ENCODE measurements around the gene GSC.

Gene GSC

GRCh38 chr14:94771906-94772490, 2.1 kb upstream of the GSC start:
- Histone ChIP-seq H3K36me3 (ENCODE audit: insufficient read depth, low read length) (no peaks in the 10 kb centered on the region), H3K4me1 (ENCODE audit: control insufficient read depth, insufficient read depth, low read length, unreplicated experiment) (peaks cover 17% of the 10 kb centered on the region), H3K27me3 (ENCODE audit: insufficient read depth, low read length) (peaks cover 42% of the 10 kb centered on the region), H2AFZ (ENCODE audit: low read length, unreplicated experiment) (no peak overlapping the region), H3K79me2 (ENCODE audit: control insufficient read depth, insufficient read depth, low read length, unreplicated experiment) (no peaks in the 10 kb centered on the region), H3K27ac (ENCODE audit: low read depth, low read length) (no peak overlapping the region), H3K4me3 (ENCODE audit: low read depth, low read length) (no peak overlapping the region)

- Histone ChIP-seq H3K36me3 (ENCODE audit: insufficient read depth, low read length) (no peaks in the 10 kb centered on the region), H2AFZ (ENCODE audit: low read length, unreplicated experiment) (peak overlapping the region; percentile 95), H3K4me3 (ENCODE audit: low read depth, low read length) (peak overlapping the region; percentile 83), H3K27ac (ENCODE audit: low read depth, low read length) (no peak overlapping the region), H3K4me1 (ENCODE audit: control insufficient read depth, insufficient read depth, low read length, unreplicated experiment) (peaks cover 17% of the 10 kb centered on the region), H3K79me2 (ENCODE audit: control insufficient read depth, insufficient read depth, low read length, unreplicated experiment) (no peaks in the 10 kb centered on the region), H3K27me3 (ENCODE audit: insufficient read depth, low read length) (peaks cover 42% of the 10 kb centered on the region)
These were observed 1.4 kb upstream of the GSC start for GRCh38 chr14:94771158-94771905.

- H3K4me3 ChIP-seq (ENCODE audit: low read depth, low read length), result peak overlapping the region; percentile 83
- H3K27me3 ChIP-seq (ENCODE audit: insufficient read depth, low read length), result peaks cover 42% of the 10 kb centered on the region
- no peak overlapping the region for H3K27ac ChIP-seq (ENCODE audit: low read depth, low read length)
- peak overlapping the region; percentile 95 for H2AFZ ChIP-seq (ENCODE audit: low read length, unreplicated experiment)
- H3K36me3 ChIP-seq (ENCODE audit: insufficient read depth, low read length), result no peaks in the 10 kb centered on the region
- no peaks in the 10 kb centered on the region for H3K79me2 ChIP-seq (ENCODE audit: control insufficient read depth, insufficient read depth, low read length, unreplicated experiment)
- H3K4me1 ChIP-seq (ENCODE audit: control insufficient read depth, insufficient read depth, low read length, unreplicated experiment), result peaks cover 12% of the 10 kb centered on the region
These were observed 873 bp upstream of the GSC start for GRCh38 chr14:94770815-94771157.

GRCh38 chr14:94770251-94770749, 387 bp upstream of the GSC start:
- peak overlapping the region; percentile 39; the same call in 1 of the 2 replicates for H3K27ac ChIP-seq (ENCODE audit: low read depth, low read length)
- H3K27me3 ChIP-seq (ENCODE audit: insufficient read depth, low read length), result peaks cover 41% of the 10 kb centered on the region
- no peaks in the 10 kb centered on the region for H3K79me2 ChIP-seq (ENCODE audit: control insufficient read depth, insufficient read depth, low read length, unreplicated experiment)
- peak overlapping the region; percentile 83 for H3K4me3 ChIP-seq (ENCODE audit: low read depth, low read length)
- no peaks in the 10 kb centered on the region for H3K36me3 ChIP-seq (ENCODE audit: insufficient read depth, low read length)
- H2AFZ ChIP-seq (ENCODE audit: low read length, unreplicated experiment), result peak overlapping the region; percentile 95
- peaks cover 7% of the 10 kb centered on the region for H3K4me1 ChIP-seq (ENCODE audit: control insufficient read depth, insufficient read depth, low read length, unreplicated experiment)

GRCh38 chr14:94768521-94769390, 1.2 kb downstream of the GSC start:
- H3K27me3 ChIP-seq (ENCODE audit: insufficient read depth, low read length), result peaks cover 29% of the 10 kb centered on the region
- H3K79me2 ChIP-seq (ENCODE audit: control insufficient read depth, insufficient read depth, low read length, unreplicated experiment), result no peaks in the 10 kb centered on the region
- H3K4me3 ChIP-seq (ENCODE audit: low read depth, low read length), result peak overlapping the region; percentile 83
- H2AFZ ChIP-seq (ENCODE audit: low read length, unreplicated experiment), result peak overlapping the region; percentile 77
- peaks cover 5% of the 10 kb centered on the region for H3K4me1 ChIP-seq (ENCODE audit: control insufficient read depth, insufficient read depth, low read length, unreplicated experiment)
- no peak overlapping the region for H3K27ac ChIP-seq (ENCODE audit: low read depth, low read length)
- H3K36me3 ChIP-seq (ENCODE audit: insufficient read depth, low read length), result no peaks in the 10 kb centered on the region

GRCh38 chr14:94768141-94768520, 1.8 kb downstream of the GSC start:
- H3K27me3 ChIP-seq (ENCODE audit: insufficient read depth, low read length), result peaks cover 23% of the 10 kb centered on the region

GRCh38 chr14:94767321-94767878, 2.5 kb downstream of the GSC start:
- Histone ChIP-seq H3K79me2 (ENCODE audit: control insufficient read depth, insufficient read depth, low read length, unreplicated experiment) (no peaks in the 10 kb centered on the region), H3K27me3 (ENCODE audit: insufficient read depth, low read length) (peaks cover 16% of the 10 kb centered on the region), H3K4me1 (ENCODE audit: control insufficient read depth, insufficient read depth, low read length, unreplicated experiment) (peaks cover 5% of the 10 kb centered on the region), H3K27ac (ENCODE audit: low read depth, low read length) (no peak overlapping the region), H2AFZ (ENCODE audit: low read length, unreplicated experiment) (no peak overlapping the region), H3K4me3 (ENCODE audit: low read depth, low read length) (no peak overlapping the region), H3K36me3 (ENCODE audit: insufficient read depth, low read length) (no peaks in the 10 kb centered on the region)

More at GRCh38 chr14:94768141-94768520, 1.8 kb downstream of the GSC start:
- Histone ChIP-seq H3K4me3 (ENCODE audit: low read depth, low read length) (peak overlapping the region; percentile 83), H2AFZ (ENCODE audit: low read length, unreplicated experiment) (peak overlapping the region; percentile 77), H3K79me2 (ENCODE audit: control insufficient read depth, insufficient read depth, low read length, unreplicated experiment) (no peaks in the 10 kb centered on the region), H3K27ac (ENCODE audit: low read depth, low read length) (no peak overlapping the region), H3K4me1 (ENCODE audit: control insufficient read depth, insufficient read depth, low read length, unreplicated experiment) (peaks cover 5% of the 10 kb centered on the region), H3K36me3 (ENCODE audit: insufficient read depth, low read length) (no peaks in the 10 kb centered on the region)

GRCh38 chr14:94764573-94764972, 5.3 kb downstream of the GSC start:
- H3K27me3 ChIP-seq (ENCODE audit: insufficient read depth, low read length), result no peaks in the 10 kb centered on the region

GRCh38 chr14:94762431-94762830, 7.5 kb downstream of the GSC start:
- H3K27ac ChIP-seq (ENCODE audit: low read depth, low read length), result no peak overlapping the region
- no peak overlapping the region for H3K4me3 ChIP-seq (ENCODE audit: low read depth, low read length)
- no peak overlapping the region for H2AFZ ChIP-seq (ENCODE audit: low read length, unreplicated experiment)
- no peaks in the 10 kb centered on the region for H3K4me1 ChIP-seq (ENCODE audit: control insufficient read depth, insufficient read depth, low read length, unreplicated experiment)
- no peaks in the 10 kb centered on the region for H3K36me3 ChIP-seq (ENCODE audit: insufficient read depth, low read length)
- no peaks in the 10 kb centered on the region for H3K27me3 ChIP-seq (ENCODE audit: insufficient read depth, low read length)
- no peaks in the 10 kb centered on the region for H3K79me2 ChIP-seq (ENCODE audit: control insufficient read depth, insufficient read depth, low read length, unreplicated experiment)

More at GRCh38 chr14:94764573-94764972, 5.3 kb downstream of the GSC start:
- no peak overlapping the region for H3K4me3 ChIP-seq (ENCODE audit: low read depth, low read length)
- H3K36me3 ChIP-seq (ENCODE audit: insufficient read depth, low read length), result no peaks in the 10 kb centered on the region
- H3K79me2 ChIP-seq (ENCODE audit: control insufficient read depth, insufficient read depth, low read length, unreplicated experiment), result no peaks in the 10 kb centered on the region
- H3K27ac ChIP-seq (ENCODE audit: low read depth, low read length), result no peak overlapping the region
- no peaks in the 10 kb centered on the region for H3K4me1 ChIP-seq (ENCODE audit: control insufficient read depth, insufficient read depth, low read length, unreplicated experiment)
- no peak overlapping the region for H2AFZ ChIP-seq (ENCODE audit: low read length, unreplicated experiment)

GRCh38 chr14:94761997-94762377, 7.9 kb downstream of the GSC start:
- Histone ChIP-seq H3K4me1 (ENCODE audit: control insufficient read depth, insufficient read depth, low read length, unreplicated experiment) (no peaks in the 10 kb centered on the region), H3K36me3 (ENCODE audit: insufficient read depth, low read length) (no peaks in the 10 kb centered on the region), H3K27ac (ENCODE audit: low read depth, low read length) (no peak overlapping the region), H3K79me2 (ENCODE audit: control insufficient read depth, insufficient read depth, low read length, unreplicated experiment) (no peaks in the 10 kb centered on the region), H3K27me3 (ENCODE audit: insufficient read depth, low read length) (no peaks in the 10 kb centered on the region), H3K4me3 (ENCODE audit: low read depth, low read length) (no peak overlapping the region), H2AFZ (ENCODE audit: low read length, unreplicated experiment) (no peak overlapping the region)

Measured in ACC112 (cell line).